ENCODE data around the gene WNT9B. TPM values are rescaled to one million over a fixed set of nuclear protein-coding genes. Genes with fewer than 3 reads are reported as not detected.

The WNT9B gene
- polyA plus RNA-seq, 1 experiment: not detected

GRCh38 chr17:46881015-46881414, 29.6 kb downstream of the WNT9B start:
- Histone ChIP-seq H3K4me3 (ENCODE audit: low read depth, low read length) (no peak overlapping the region), H3K36me3 (ENCODE audit: control insufficient read depth, insufficient read depth, low read length) (no peaks in the 10 kb centered on the region), H3K27me3 (ENCODE audit: control insufficient read depth, insufficient read depth, low read length) (peaks cover 15% of the 10 kb centered on the region)
- TF ChIP-seq, protein P1, sequence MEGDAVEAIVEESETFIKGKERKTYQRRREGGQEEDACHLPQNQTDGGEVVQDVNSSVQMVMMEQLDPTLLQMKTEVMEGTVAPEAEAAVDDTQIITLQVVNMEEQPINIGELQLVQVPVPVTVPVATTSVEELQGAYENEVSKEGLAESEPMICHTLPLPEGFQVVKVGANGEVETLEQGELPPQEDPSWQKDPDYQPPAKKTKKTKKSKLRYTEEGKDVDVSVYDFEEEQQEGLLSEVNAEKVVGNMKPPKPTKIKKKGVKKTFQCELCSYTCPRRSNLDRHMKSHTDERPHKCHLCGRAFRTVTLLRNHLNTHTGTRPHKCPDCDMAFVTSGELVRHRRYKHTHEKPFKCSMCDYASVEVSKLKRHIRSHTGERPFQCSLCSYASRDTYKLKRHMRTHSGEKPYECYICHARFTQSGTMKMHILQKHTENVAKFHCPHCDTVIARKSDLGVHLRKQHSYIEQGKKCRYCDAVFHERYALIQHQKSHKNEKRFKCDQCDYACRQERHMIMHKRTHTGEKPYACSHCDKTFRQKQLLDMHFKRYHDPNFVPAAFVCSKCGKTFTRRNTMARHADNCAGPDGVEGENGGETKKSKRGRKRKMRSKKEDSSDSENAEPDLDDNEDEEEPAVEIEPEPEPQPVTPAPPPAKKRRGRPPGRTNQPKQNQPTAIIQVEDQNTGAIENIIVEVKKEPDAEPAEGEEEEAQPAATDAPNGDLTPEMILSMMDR (IDR thresholded peaks at IDR 0.05; ENCODE audit: insufficient read depth, low read depth, low read length): no peak
- ChIA-PET CTCF (interaction anchor here (1.2 kb wide), 1 partner anchor 40 kb away, joined by 3 read pairs; no protein-coding TSS in a partner anchor), POLR2A (no interaction called here)
- DNase-seq (ENCODE audit: low read depth): no peak

DNA sequence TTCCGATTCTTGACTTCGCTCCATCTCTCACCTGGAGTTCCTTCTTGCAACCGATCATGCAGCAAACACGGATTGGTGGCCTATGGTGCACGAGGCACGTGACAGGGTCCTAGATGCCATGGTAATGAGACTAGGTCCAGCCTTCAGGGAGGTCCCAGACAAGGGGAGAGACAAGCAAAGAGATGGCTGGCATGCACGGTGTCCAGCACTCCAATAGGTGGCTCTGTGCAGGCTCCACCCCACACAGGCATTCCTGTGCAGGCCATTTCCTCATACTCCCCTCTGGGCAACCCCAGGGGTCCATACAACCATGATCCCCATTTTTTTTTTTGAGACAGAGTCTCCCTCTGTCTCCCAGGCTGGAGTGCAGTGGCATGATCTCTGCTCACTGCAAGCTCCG, 31.3 kb downstream of the WNT9B start:
- DNase-seq (ENCODE audit: low read depth): no peak

DNA sequence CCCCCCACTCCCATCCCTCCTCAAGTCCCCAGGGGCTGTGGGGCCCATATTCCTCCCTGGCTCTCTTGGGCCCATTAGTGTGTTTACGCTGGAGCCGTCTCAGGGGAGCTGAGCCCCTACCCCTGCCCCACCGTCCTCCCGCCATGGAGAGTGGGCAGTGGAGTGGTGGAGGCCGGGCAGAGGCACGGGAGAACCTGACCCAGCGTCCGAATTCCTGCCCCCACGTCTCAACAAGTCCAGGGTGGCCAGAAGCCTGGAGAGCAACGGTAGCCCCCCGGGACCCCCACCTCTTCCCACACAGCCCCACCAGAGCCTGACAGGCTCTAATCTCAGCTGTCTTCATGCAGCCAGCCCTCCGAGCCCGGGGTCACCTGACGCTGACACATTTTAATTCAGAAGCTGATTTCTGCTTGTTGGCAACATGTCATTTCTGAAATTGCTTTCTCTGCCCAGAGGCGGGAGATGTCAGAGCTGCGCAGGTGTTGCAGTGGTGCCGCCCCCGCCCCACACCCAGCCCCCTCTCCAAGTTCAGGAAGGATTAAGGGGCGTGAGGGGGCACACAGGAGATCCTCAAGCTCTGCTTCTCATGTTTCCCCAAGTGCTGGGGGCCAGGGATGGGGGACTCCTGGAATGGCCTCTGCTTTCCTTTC, 32.6 kb downstream of the WNT9B start:
- no peak for DNase-seq (ENCODE audit: low read depth)
- TF ChIP-seq, protein P1 (IDR thresholded peaks at IDR 0.05; ENCODE audit: insufficient read depth, low read depth, low read length): no peak
- H3K27me3 ChIP-seq (ENCODE audit: control insufficient read depth, insufficient read depth, low read length): peaks cover 14% of the 10 kb centered on the region
- H3K4me3 ChIP-seq (ENCODE audit: low read depth, low read length): no peak overlapping the region
- ChIA-PET CTCF (interaction anchor here (0.6 to 1.4 kb wide), 2 partner anchors 8 to 17 kb away, joined by 3 read pairs; no protein-coding TSS in a partner anchor), POLR2A (no interaction called here)
- H3K36me3 ChIP-seq (ENCODE audit: control insufficient read depth, insufficient read depth, low read length): no peaks in the 10 kb centered on the region

More for the DNA sequence above, 31.3 kb downstream of the WNT9B start:
- CTCF ChIA-PET: no interaction called here
- TF ChIP-seq, protein P1 (IDR thresholded peaks at IDR 0.05; ENCODE audit: insufficient read depth, low read depth, low read length): no peak
- H3K36me3 ChIP-seq (ENCODE audit: control insufficient read depth, insufficient read depth, low read length): no peaks in the 10 kb centered on the region
- POLR2A ChIA-PET: no interaction called here
- peaks cover 14% of the 10 kb centered on the region; the same call in 1 of the 2 replicates for H3K27me3 ChIP-seq (ENCODE audit: control insufficient read depth, insufficient read depth, low read length)
- H3K4me3 ChIP-seq (ENCODE audit: low read depth, low read length): no peak overlapping the region

DNA sequence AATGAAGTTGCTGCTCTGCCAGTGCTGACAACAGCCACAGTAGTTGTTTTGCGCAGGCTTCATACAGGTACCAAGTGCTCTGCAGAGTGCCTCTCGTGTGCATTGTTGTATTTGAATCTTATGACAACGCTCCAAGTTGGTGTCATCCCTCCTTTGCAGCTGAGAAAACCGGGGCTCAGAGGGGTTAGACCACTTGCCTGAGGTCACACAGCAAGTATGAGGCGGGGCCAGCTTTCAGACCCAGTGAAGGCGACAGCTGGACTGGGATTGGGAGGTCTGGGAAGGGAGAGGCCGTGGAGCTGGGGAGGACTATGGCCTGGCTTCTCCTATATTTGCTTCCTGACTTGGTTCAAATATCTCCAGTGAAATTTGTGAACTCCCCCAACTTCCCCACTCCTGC, 33.2 kb downstream of the WNT9B start:
- ChIA-PET CTCF (interaction anchor here (0.6 to 1.4 kb wide), 2 partner anchors 8 to 16 kb away, joined by 3 read pairs; no protein-coding TSS in a partner anchor), POLR2A (no interaction called here)
- Histone ChIP-seq H3K27me3 (ENCODE audit: control insufficient read depth, insufficient read depth, low read length) (peaks cover 17% of the 10 kb centered on the region), H3K36me3 (ENCODE audit: control insufficient read depth, insufficient read depth, low read length) (no peaks in the 10 kb centered on the region), H3K4me3 (ENCODE audit: low read depth, low read length) (no peak overlapping the region)
- DNase-seq (ENCODE audit: low read depth): no peak
- TF ChIP-seq, protein P1 (IDR thresholded peaks at IDR 0.05; ENCODE audit: insufficient read depth, low read depth, low read length): no peak

DNA sequence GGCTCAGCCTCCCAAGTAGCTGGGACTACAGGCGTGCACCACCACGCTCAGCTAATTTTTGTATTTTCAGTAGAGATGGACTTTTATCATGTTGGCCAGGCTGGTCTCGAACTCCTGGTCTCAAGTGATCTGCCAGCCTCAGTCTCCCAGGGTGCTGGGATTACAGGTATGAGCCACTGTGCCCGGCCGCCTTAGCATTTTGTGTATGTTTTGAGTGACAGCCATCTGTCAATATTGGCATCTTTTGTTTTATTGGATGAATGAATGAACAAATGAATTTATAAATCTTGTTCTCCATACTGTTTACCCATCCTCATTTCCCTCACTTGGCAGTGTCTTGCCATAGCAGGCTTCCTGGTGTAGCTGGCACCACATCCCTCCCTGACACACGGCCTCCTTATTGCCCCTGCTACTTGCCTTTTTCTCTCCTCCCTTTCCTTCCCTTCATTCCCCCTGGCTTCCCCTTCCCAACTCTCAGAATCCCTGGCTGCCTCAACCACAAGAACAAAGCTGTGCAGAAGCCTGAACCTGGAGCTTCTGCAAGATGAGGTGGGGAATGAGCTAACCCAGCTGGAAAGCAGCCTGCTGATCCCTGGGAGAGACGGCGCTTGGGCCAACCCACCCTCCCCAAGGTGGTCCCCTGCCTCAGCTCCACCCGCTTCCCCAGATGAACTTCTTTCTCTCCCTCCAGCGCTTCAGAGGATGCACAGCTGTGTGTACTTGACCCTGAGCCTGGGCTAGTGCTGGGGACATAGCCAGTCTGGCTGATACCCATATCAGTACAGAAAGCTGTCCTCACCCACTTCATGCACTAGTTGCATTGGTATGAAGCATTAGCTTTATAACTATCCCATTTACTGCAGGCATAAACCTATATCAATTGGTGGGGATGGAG, 34.3 kb downstream of the WNT9B start:
- TF ChIP-seq, protein P1 (IDR thresholded peaks at IDR 0.05; ENCODE audit: insufficient read depth, low read depth, low read length): no peak
- Histone ChIP-seq H3K4me3 (ENCODE audit: low read depth, low read length) (no peak overlapping the region), H3K36me3 (ENCODE audit: control insufficient read depth, insufficient read depth, low read length) (no peaks in the 10 kb centered on the region), H3K27me3 (ENCODE audit: control insufficient read depth, insufficient read depth, low read length) (peaks cover 19% of the 10 kb centered on the region)
- no peak for DNase-seq (ENCODE audit: low read depth)
- ChIA-PET POLR2A (no interaction called here), CTCF (interaction anchor here (0.8 kb wide), 1 partner anchor 83 kb away, joined by 3 read pairs; no protein-coding TSS in a partner anchor)
